T-helper 2 cell treated with Interferon-gamma antibody and Interleukin-4, amounts not matched to agents 5 μg/mL and 100 μg/mL, for 36 hours (primary cell): ENCODE results near the gene JPH3.

Source experiments
- DNase-seq: peaks from one replicate; pipeline ENCODE4 v3.0.0; 2021; ENCODE audit warnings: low spot score
- H3K27ac Mint-ChIP-seq: one replicate; pipeline ENCODE4 v1.8.0; 2021; ENCODE audit warnings: mild to moderate bottlenecking, mixed read lengths
- H3K27me3 Mint-ChIP-seq: one replicate; pipeline ENCODE4 v1.8.0; 2021; ENCODE audit warnings: low read depth, mixed read lengths
- H3K36me3 Mint-ChIP-seq: one replicate; pipeline ENCODE4 v1.8.0; 2021; ENCODE audit warnings: low read depth, mixed read lengths
- H3K4me1 Mint-ChIP-seq: one replicate; pipeline ENCODE4 v1.8.0; 2021; ENCODE audit warnings: low read depth, mixed read lengths
- H3K4me3 Mint-ChIP-seq: one replicate; pipeline ENCODE4 v1.8.0; 2022; ENCODE audit warnings: mild to moderate bottlenecking, moderate library complexity, mixed read lengths
- H3K9me3 Mint-ChIP-seq: one replicate; pipeline ENCODE4 v1.8.0; 2021; ENCODE audit warnings: mixed read lengths

The JPH3 gene

GRCh38 chr16:87601401-87601981 is 817 bp upstream of the JPH3 start:
- no peaks in the 10 kb centered on the region for H3K4me1 Mint-ChIP-seq
- no peak overlapping the region for H3K4me3 Mint-ChIP-seq
- peaks cover 50% of the 10 kb centered on the region for H3K27me3 Mint-ChIP-seq
- peaks cover 1% of the 10 kb centered on the region for H3K36me3 Mint-ChIP-seq
- no peak overlapping the region for H3K27ac Mint-ChIP-seq
- H3K9me3 Mint-ChIP-seq = no peaks in the 10 kb centered on the region
- no peak for DNase-seq

- Mint-ChIP-seq H3K4me1 (no peaks in the 10 kb centered on the region), H3K36me3 (peaks cover 1% of the 10 kb centered on the region), H3K27ac (no peak overlapping the region), H3K27me3 (peaks cover 51% of the 10 kb centered on the region), H3K4me3 (peak overlapping the region; percentile 32), H3K9me3 (no peaks in the 10 kb centered on the region)
- DNase-seq = no peak
These were observed 744 bp downstream of the JPH3 start for GRCh38 chr16:87602821-87603683.

- no peaks in the 10 kb centered on the region for H3K9me3 Mint-ChIP-seq
- H3K27ac Mint-ChIP-seq = no peak overlapping the region
- DNase-seq = no peak
- H3K4me1 Mint-ChIP-seq = no peaks in the 10 kb centered on the region
- no peak overlapping the region for H3K4me3 Mint-ChIP-seq
- H3K27me3 Mint-ChIP-seq = peaks cover 50% of the 10 kb centered on the region
- peaks cover 1% of the 10 kb centered on the region for H3K36me3 Mint-ChIP-seq
These were observed 1.7 kb downstream of the JPH3 start for GRCh38 chr16:87603684-87604633.

GRCh38 chr16:87604634-87605111 is 2.4 kb downstream of the JPH3 start:
- H3K27me3 Mint-ChIP-seq = peaks cover 43% of the 10 kb centered on the region
- no peaks in the 10 kb centered on the region for H3K4me1 Mint-ChIP-seq

GRCh38 chr16:87607223-87607622 is 4.9 kb downstream of the JPH3 start:
- Mint-ChIP-seq H3K9me3 (no peaks in the 10 kb centered on the region), H3K4me3 (no peak overlapping the region), H3K27me3 (peaks cover 21% of the 10 kb centered on the region), H3K27ac (no peak overlapping the region), H3K4me1 (no peaks in the 10 kb centered on the region), H3K36me3 (no peaks in the 10 kb centered on the region)
- DNase-seq = no peak

More at GRCh38 chr16:87604634-87605111, 2.4 kb downstream of the JPH3 start:
- H3K27ac Mint-ChIP-seq = no peak overlapping the region
- H3K9me3 Mint-ChIP-seq = no peaks in the 10 kb centered on the region
- H3K4me3 Mint-ChIP-seq = no peak overlapping the region
- peaks cover 1% of the 10 kb centered on the region for H3K36me3 Mint-ChIP-seq
- DNase-seq = no peak

GRCh38 chr16:87607871-87608270 is 5.6 kb downstream of the JPH3 start:
- Mint-ChIP-seq H3K4me1 (no peaks in the 10 kb centered on the region), H3K36me3 (no peaks in the 10 kb centered on the region), H3K4me3 (no peak overlapping the region), H3K27me3 (peaks cover 21% of the 10 kb centered on the region), H3K27ac (no peak overlapping the region), H3K9me3 (no peaks in the 10 kb centered on the region)
- DNase-seq = no peak

GRCh38 chr16:87608400-87608985 is 6.2 kb downstream of the JPH3 start:
- no peak overlapping the region for H3K27ac Mint-ChIP-seq
- DNase-seq = peak; percentile 23
- no peaks in the 10 kb centered on the region for H3K4me1 Mint-ChIP-seq
- H3K27me3 Mint-ChIP-seq = peaks cover 15% of the 10 kb centered on the region
- H3K9me3 Mint-ChIP-seq = no peaks in the 10 kb centered on the region
- H3K4me3 Mint-ChIP-seq = no peak overlapping the region
- no peaks in the 10 kb centered on the region for H3K36me3 Mint-ChIP-seq

- Mint-ChIP-seq H3K27ac (no peak overlapping the region), H3K4me1 (no peaks in the 10 kb centered on the region), H3K36me3 (no peaks in the 10 kb centered on the region), H3K4me3 (no peak overlapping the region), H3K9me3 (no peaks in the 10 kb centered on the region), H3K27me3 (peaks cover 5% of the 10 kb centered on the region)
- no peak for DNase-seq
These were observed 7.7 kb downstream of the JPH3 start for GRCh38 chr16:87610026-87610425.

GRCh38 chr16:87611456-87611855 is 9.1 kb downstream of the JPH3 start:
- DNase-seq = no peak
- H3K4me3 Mint-ChIP-seq = no peak overlapping the region
- H3K27ac Mint-ChIP-seq = no peak overlapping the region
- no peaks in the 10 kb centered on the region for H3K4me1 Mint-ChIP-seq
- H3K9me3 Mint-ChIP-seq = no peaks in the 10 kb centered on the region
- peaks cover under 1% of the 10 kb centered on the region for H3K27me3 Mint-ChIP-seq
- no peaks in the 10 kb centered on the region for H3K36me3 Mint-ChIP-seq

- H3K36me3 Mint-ChIP-seq = no peaks in the 10 kb centered on the region
- no peaks in the 10 kb centered on the region for H3K9me3 Mint-ChIP-seq
- no peak overlapping the region for H3K4me3 Mint-ChIP-seq
- H3K27me3 Mint-ChIP-seq = no peaks in the 10 kb centered on the region
- DNase-seq = no peak
- H3K27ac Mint-ChIP-seq = no peak overlapping the region
- H3K4me1 Mint-ChIP-seq = no peaks in the 10 kb centered on the region
These were observed 11.7 kb downstream of the JPH3 start for GRCh38 chr16:87613961-87614360.

GRCh38 chr16:87615621-87616041 is 13.3 kb downstream of the JPH3 start:
- H3K4me1 Mint-ChIP-seq = no peaks in the 10 kb centered on the region
- DNase-seq = no peak
- no peaks in the 10 kb centered on the region for H3K9me3 Mint-ChIP-seq
- H3K36me3 Mint-ChIP-seq = no peaks in the 10 kb centered on the region
- H3K4me3 Mint-ChIP-seq = no peak overlapping the region
- no peak overlapping the region for H3K27ac Mint-ChIP-seq
- no peaks in the 10 kb centered on the region for H3K27me3 Mint-ChIP-seq

- Mint-ChIP-seq H3K27ac (no peak overlapping the region), H3K4me1 (no peaks in the 10 kb centered on the region), H3K4me3 (no peak overlapping the region), H3K36me3 (no peaks in the 10 kb centered on the region), H3K9me3 (no peaks in the 10 kb centered on the region), H3K27me3 (no peaks in the 10 kb centered on the region)
- no peak for DNase-seq
These were observed 14.2 kb downstream of the JPH3 start for GRCh38 chr16:87616556-87616955.

GRCh38 chr16:87618216-87618615 is 15.9 kb downstream of the JPH3 start:
- Mint-ChIP-seq H3K9me3 (no peaks in the 10 kb centered on the region), H3K27ac (no peak overlapping the region), H3K36me3 (no peaks in the 10 kb centered on the region), H3K4me3 (no peak overlapping the region), H3K27me3 (no peaks in the 10 kb centered on the region), H3K4me1 (no peaks in the 10 kb centered on the region)
- no peak for DNase-seq
